ENCODE data around the gene ZC3H18. TPM values are rescaled to one million over a fixed set of nuclear protein-coding genes. Genes with fewer than 3 reads are reported as not detected.

ZC3H18 gene
- total and polyA plus RNA-seq, 10 of the 15 experiments (the other 5 are each of a cell fraction or from before 2014, with no cell fraction given): 1.0 to 58.3 (median 22.4) TPM

- Histone ChIP-seq H3K4me2 (ENCODE audit: control insufficient read depth, insufficient read depth) (no peak overlapping the region), H2AFZ (ENCODE audit: control insufficient read depth, low read depth, low read length) (no peak overlapping the region), H3K4me3 (no peak overlapping the region), H3K9ac (ENCODE audit: control insufficient read depth, insufficient read depth, low read length) (no peak overlapping the region), H3K4me1 (ENCODE audit: control insufficient read depth, insufficient read depth, low read length) (peaks cover 8% of the 10 kb centered on the region; the same call in 1 of the 2 replicates), H4K20me1 (ENCODE audit: control insufficient read depth, insufficient read depth) (no peaks in the 10 kb centered on the region), H3K79me2 (ENCODE audit: control insufficient read depth, insufficient read depth, low read length) (no peaks in the 10 kb centered on the region), H3K36me3 (ENCODE audit: control insufficient read depth in 2 of 2, insufficient read depth in 2 of 2, low read length in 1 of 2) (no peaks in the 10 kb centered on the region), H3K27ac (ENCODE audit: control insufficient read depth, insufficient read depth) (no peak overlapping the region), H3K27me3 (replicated peaks in 1 of 2; ENCODE audit: control insufficient read depth in 2 of 2, insufficient read depth in 2 of 2, low read length in 1 of 2) (no peaks in the 10 kb centered on the region; a peak in 1 of 4 replicates), H3K9me3 (replicated peaks; ENCODE audit: control insufficient read depth, insufficient read depth, low read length) (peaks cover 3% of the 10 kb centered on the region; the same call in 2 of the 3 replicates)
- FAIRE-seq (no peak), ATAC-seq (no peak), DNase-seq (ENCODE audit: low read depth, low spot score) (no peak)
- BruUV-seq (replicated peaks): no TSS peak
- in situ Hi-C loops (cut with MboI): no loop called here
- SMC1A ChIA-PET (ENCODE audit: uncharacterized antibody, unreplicated experiment): no interaction called here
- WGBS (ENCODE audit: insufficient coverage, insufficient replicate concordance, low lambda C conversion rate, missing lambda C conversion rate): 35% methylated on average over 13 of the region's 15 CpGs
- RAD21 ChIA-PET (ENCODE audit: unreplicated experiment): no interaction called here
- intact Hi-C loops (cut with micrococcal nuclease; ENCODE audit: unreplicated experiment): no loop called here
- CTCF ChIA-PET: no interaction called here
- TF ChIP-seq SMC3 (IDR thresholded peaks at IDR 0.05; ENCODE audit: borderline replicate concordance, low read length) (no peak), NFYA (IDR thresholded peaks at IDR 0.05; ENCODE audit: borderline replicate concordance, low read depth, low read length) (no peak), ATF2 (IDR thresholded peaks at IDR 0.05; ENCODE audit: low read length) (no peak), CUX1 (IDR thresholded peaks at IDR 0.05; ENCODE audit: insufficient replicate concordance, low read depth, low read length) (no peak)
- POLR2A ChIA-PET: no interaction called here
Measured at GRCh38 chr16:88556294-88556988, 13.8 kb upstream of the ZC3H18 start.

Data from GM12878 (cell line).